Suprapubic skin (tissue), 4 donors: Measurements from ENCODE around the gene INS. TPM values are rescaled to one million over a fixed set of nuclear protein-coding genes. Genes with fewer than 3 reads are reported as not detected.

ENCODE experiments used
- DNase-seq, 2 donors: peaks; one replicate each; pipeline ENCODE4 v3.0.0-alpha.2; 2019; ENCODE audit warnings: low spot score in 2 of 2
- H3K27ac ChIP-seq: fragments of 200-600 bp; sonication (generic); one replicate; pipeline ENCODE4 v1.5.1; 2019
- H3K27me3 ChIP-seq: fragments of 200-600 bp; sonication (generic); one replicate; pipeline ENCODE4 v1.5.1; 2019
- H3K36me3 ChIP-seq: fragments of 200-600 bp; sonication (generic); one replicate; pipeline ENCODE4 v1.5.1; 2019
- H3K4me1 ChIP-seq: fragments of 200-600 bp; sonication (generic); one replicate; pipeline ENCODE4 v1.5.1; 2019
- H3K4me3 ChIP-seq: fragments of 200-600 bp; sonication (generic); one replicate; pipeline ENCODE4 v1.5.1; 2019; ENCODE audit warnings: mild to moderate bottlenecking
- H3K9me3 ChIP-seq: fragments of 200-600 bp; sonication (generic); one replicate; pipeline ENCODE4 v1.5.1; 2019
- EP300 ChIP-seq: sonication (generic); formaldehyde crosslinking; IDR thresholded peaks from one replicate; pipeline ENCODE4 v1.6.1; 2017; ENCODE audit warnings: antibody characterized with exemption
- POLR2A ChIP-seq, 2 donors: fragments of 450-650 bp; IDR thresholded peaks; one replicate each; pipeline ENCODE4 v1.6.1; 2017; ENCODE audit warnings: antibody characterized with exemption in 2 of 2, mild to moderate bottlenecking in 2 of 2, moderate library complexity in 2 of 2
- POLR2AphosphoS5 ChIP-seq, 3 donors: sonication (generic); formaldehyde crosslinking; IDR thresholded peaks; one replicate each; pipeline ENCODE4 v1.6.1; 2017; ENCODE audit warnings: antibody characterized with exemption in 3 of 3
- WGBS: methylation state at CpG from one replicate; pipeline ENCODE4 v1.1.5; 2018; 5-methylcytosine and 5-hydroxymethylcytosine counted together
- total RNA-seq, 4 donors: library from RNA; depleted of rRNA; stranded (reverse); fragments of >200 nt; gene quantifications; one replicate each; pipeline ENCODE4 v1.1.0, GENCODE V29; 2016
- TF ChIP-seq, protein P1 (sequence below), 2 donors: fragments of 200-600 bp in 1 of 2; fragments of 450-650 bp in 1 of 2; sonication (generic) in 1 of 2; IDR thresholded peaks; one replicate each; pipeline ENCODE4 v1.5.1; 2016 to 2019; ENCODE audit warnings: antibody characterized with exemption in 2 of 2, mild to moderate bottlenecking in 1 of 2, moderate library complexity in 1 of 2

Gene INS
- total RNA-seq, 4 donors from 2014 or later: not detected

DNA sequence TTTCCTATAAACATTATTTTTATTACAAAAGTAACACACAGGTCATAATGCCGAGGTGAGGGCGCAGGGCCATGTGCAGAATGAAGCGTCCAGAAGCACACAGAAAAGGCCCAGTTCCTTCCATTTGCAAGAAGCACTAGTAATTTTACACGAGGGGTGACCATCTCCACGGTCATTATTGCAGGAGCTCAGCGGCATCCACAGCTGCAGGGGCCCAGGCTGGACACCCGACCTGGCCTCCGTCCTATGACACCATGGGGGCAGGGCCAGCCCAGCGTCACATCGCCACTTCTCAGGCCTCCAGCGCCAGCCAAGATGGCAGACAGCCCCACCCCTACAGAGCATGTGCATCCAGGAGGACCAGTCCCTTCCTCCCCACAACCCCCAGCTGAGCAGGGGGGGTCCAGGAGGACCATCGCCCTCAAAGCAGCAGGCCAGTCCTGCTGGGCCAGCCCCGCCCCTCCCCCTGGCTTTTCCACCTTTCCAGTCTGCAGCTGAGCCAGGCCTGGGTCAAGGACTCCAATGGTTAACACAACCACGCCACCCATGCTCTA lies 25.3 kb downstream of the INS start:
- TF ChIP-seq, protein P1, sequence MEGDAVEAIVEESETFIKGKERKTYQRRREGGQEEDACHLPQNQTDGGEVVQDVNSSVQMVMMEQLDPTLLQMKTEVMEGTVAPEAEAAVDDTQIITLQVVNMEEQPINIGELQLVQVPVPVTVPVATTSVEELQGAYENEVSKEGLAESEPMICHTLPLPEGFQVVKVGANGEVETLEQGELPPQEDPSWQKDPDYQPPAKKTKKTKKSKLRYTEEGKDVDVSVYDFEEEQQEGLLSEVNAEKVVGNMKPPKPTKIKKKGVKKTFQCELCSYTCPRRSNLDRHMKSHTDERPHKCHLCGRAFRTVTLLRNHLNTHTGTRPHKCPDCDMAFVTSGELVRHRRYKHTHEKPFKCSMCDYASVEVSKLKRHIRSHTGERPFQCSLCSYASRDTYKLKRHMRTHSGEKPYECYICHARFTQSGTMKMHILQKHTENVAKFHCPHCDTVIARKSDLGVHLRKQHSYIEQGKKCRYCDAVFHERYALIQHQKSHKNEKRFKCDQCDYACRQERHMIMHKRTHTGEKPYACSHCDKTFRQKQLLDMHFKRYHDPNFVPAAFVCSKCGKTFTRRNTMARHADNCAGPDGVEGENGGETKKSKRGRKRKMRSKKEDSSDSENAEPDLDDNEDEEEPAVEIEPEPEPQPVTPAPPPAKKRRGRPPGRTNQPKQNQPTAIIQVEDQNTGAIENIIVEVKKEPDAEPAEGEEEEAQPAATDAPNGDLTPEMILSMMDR (IDR thresholded peaks at IDR 0.05): no peak
- no peaks in the 10 kb centered on the region for H3K36me3 ChIP-seq
- H3K27ac ChIP-seq: no peak overlapping the region
- no peak for DNase-seq
- peaks cover 98% of the 10 kb centered on the region for H3K27me3 ChIP-seq
- H3K4me1 ChIP-seq: peaks cover 39% of the 10 kb centered on the region
- WGBS: 75% methylated on average over 10 of the region's 14 CpGs
- H3K9me3 ChIP-seq: no peaks in the 10 kb centered on the region
- no peak overlapping the region for H3K4me3 ChIP-seq

GRCh38 chr11:2135018-2135569 lies 25.9 kb downstream of the INS start:
- H3K4me3 ChIP-seq: no peak overlapping the region
- no peaks in the 10 kb centered on the region for H3K36me3 ChIP-seq
- DNase-seq: no peak
- H3K27ac ChIP-seq: no peak overlapping the region
- H3K27me3 ChIP-seq: peaks cover 98% of the 10 kb centered on the region
- H3K9me3 ChIP-seq: no peaks in the 10 kb centered on the region
- TF ChIP-seq POLR2AphosphoS5 (IDR thresholded peaks at IDR 0.05) (no peak), POLR2A (IDR thresholded peaks at IDR 0.05) (no peak), EP300 (no peak)
- TF ChIP-seq, protein P1 (IDR thresholded peaks at IDR 0.05): no peak
- WGBS: 81% methylated on average over 24 of the region's 26 CpGs
- peaks cover 33% of the 10 kb centered on the region for H3K4me1 ChIP-seq

GRCh38 chr11:2134022-2135010 lies 26.7 kb downstream of the INS start:
- 64% methylated on average over 15 of the region's 19 CpGs for WGBS
- TF ChIP-seq POLR2A (IDR thresholded peaks at IDR 0.05) (no peak), EP300 (no peak), POLR2AphosphoS5 (IDR thresholded peaks at IDR 0.05) (no peak)
- TF ChIP-seq, protein P1 (IDR thresholded peaks at IDR 0.05): no peak
- H3K9me3 ChIP-seq: no peaks in the 10 kb centered on the region
- no peak overlapping the region for H3K27ac ChIP-seq
- H3K27me3 ChIP-seq: peaks cover 98% of the 10 kb centered on the region
- no peak overlapping the region for H3K4me3 ChIP-seq
- DNase-seq: no peak
- no peaks in the 10 kb centered on the region for H3K36me3 ChIP-seq
- peaks cover 25% of the 10 kb centered on the region for H3K4me1 ChIP-seq

DNA sequence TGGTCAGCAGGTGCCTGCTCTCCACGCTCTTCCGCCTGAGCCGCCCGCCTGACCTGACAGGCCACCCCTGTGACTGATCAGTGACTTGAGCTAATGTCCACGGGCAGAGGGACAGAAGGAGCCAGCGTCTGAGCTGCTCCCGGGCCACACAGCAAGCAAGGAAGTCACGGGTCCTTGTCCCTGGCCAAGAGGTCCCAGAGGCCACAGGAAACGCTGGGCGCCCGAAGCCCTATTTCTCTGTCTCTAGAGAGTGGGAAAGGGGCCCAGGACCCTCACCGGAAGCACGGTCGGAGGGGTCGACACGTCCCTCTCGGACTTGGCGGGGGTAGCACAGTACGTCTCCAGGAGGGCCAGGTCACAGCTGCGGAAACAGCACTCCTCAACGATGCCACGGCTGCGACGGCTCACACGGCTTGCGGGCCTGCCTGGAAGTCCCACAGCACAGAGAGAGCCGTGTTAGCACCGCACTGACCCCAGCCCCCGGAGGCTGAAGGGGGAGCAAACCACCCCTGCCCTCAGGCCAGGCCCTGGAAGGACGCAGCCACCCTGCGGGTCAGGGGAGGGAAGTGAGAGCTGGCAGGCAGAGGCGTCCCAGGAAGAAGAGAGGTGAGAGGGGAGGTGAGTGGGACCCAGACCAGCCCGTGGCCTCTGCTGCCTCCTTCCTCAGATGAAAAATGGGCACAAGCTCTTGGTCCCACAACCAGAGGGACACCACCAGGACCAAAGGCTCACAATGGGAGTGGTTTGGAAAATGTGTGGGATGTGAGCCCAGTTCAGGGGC lies 27.6 kb downstream of the INS start:
- H3K27me3 ChIP-seq: peaks cover 98% of the 10 kb centered on the region
- WGBS: 52% methylated on average over 2 of the region's 33 CpGs

More for the DNA sequence above, 27.6 kb downstream of the INS start:
- DNase-seq: no peak
- no peaks in the 10 kb centered on the region for H3K9me3 ChIP-seq
- H3K36me3 ChIP-seq: no peaks in the 10 kb centered on the region
- TF ChIP-seq POLR2AphosphoS5 (IDR thresholded peaks at IDR 0.05): no peak
- TF ChIP-seq EP300: no peak
- TF ChIP-seq POLR2A (IDR thresholded peaks at IDR 0.05): no peak
- TF ChIP-seq, protein P1 (IDR thresholded peaks at IDR 0.05): no peak
- H3K27ac ChIP-seq: no peak overlapping the region
- H3K4me1 ChIP-seq: peaks cover 18% of the 10 kb centered on the region
- H3K4me3 ChIP-seq: no peak overlapping the region
